ENCODE measurements around the gene EFHD1. TPM values are rescaled to one million over a fixed set of nuclear protein-coding genes. Genes with fewer than 3 reads are reported as not detected.

The EFHD1 gene
- total RNA-seq, 1 experiment from 2014 or later, result 0.07 TPM

- H2AFZ ChIP-seq (ENCODE audit: low read length), result no peak overlapping the region
- DNase-seq (peak; percentile 51), ATAC-seq (no peak)
- no TSS peak for BruUV-seq (replicated peaks)
- no peak overlapping the region for H3K4me2 ChIP-seq (ENCODE audit: low read length)
- peaks cover 2% of the 10 kb centered on the region; the same call in 1 of the 2 replicates for H3K4me1 ChIP-seq (ENCODE audit: insufficient read depth, low read length)
- H3K79me2 ChIP-seq (ENCODE audit: low read length), result no peaks in the 10 kb centered on the region
- CTCF ChIA-PET, result no interaction called here
- no peak overlapping the region for H3K4me3 ChIP-seq (ENCODE audit: low read length)
- H3K27me3 ChIP-seq (ENCODE audit: low read length), result no peaks in the 10 kb centered on the region
- TF ChIP-seq EZH2phosphoT487 (IDR thresholded peaks at IDR 0.05; ENCODE audit: borderline replicate concordance, low read length) (no peak), EZH2 (IDR thresholded peaks at IDR 0.05; ENCODE audit: low read length, unreplicated experiment) (no peak), CTCF (conservative IDR thresholded peaks at IDR 0.05; ENCODE audit: low read depth, low read length) (no peak)
- H3K9ac ChIP-seq (ENCODE audit: low read length), result no peak overlapping the region
- intact Hi-C loops (cut with micrococcal nuclease), result no loop called here
- H3K27ac ChIP-seq (ENCODE audit: low read length), result no peak overlapping the region
- no peaks in the 10 kb centered on the region for H3K9me2 ChIP-seq (replicated peaks; ENCODE audit: low read length)
- POLR2A ChIA-PET (ENCODE audit: unreplicated experiment), result no interaction called here
- H3F3A ChIP-seq (ENCODE audit: low read length, unreplicated experiment), result no peaks in the 10 kb centered on the region
- H4K20me1 ChIP-seq (ENCODE audit: low read length), result no peaks in the 10 kb centered on the region
- no peaks in the 10 kb centered on the region for H3K9me3 ChIP-seq (ENCODE audit: low read length)
- H3K36me3 ChIP-seq (ENCODE audit: low read depth, low read length), result no peaks in the 10 kb centered on the region
Observed at GRCh38 chr2:232662486-232663260, 29.3 kb downstream of the EFHD1 start.

- H3K9me2 ChIP-seq (replicated peaks; ENCODE audit: low read length), result no peaks in the 10 kb centered on the region
- ATAC-seq (no peak), DNase-seq (no peak)
- H3F3A ChIP-seq (ENCODE audit: low read length, unreplicated experiment), result no peaks in the 10 kb centered on the region
- intact Hi-C loops (cut with micrococcal nuclease), result no loop called here
- H3K4me2 ChIP-seq (ENCODE audit: low read length), result no peak overlapping the region
- no TSS peak for BruUV-seq (replicated peaks)
- peaks cover 9% of the 10 kb centered on the region; the same call in 1 of the 2 replicates for H3K4me1 ChIP-seq (ENCODE audit: insufficient read depth, low read length)
- POLR2A ChIA-PET (ENCODE audit: unreplicated experiment), result no interaction called here
- H2AFZ ChIP-seq (ENCODE audit: low read length), result no peak overlapping the region
- no peak overlapping the region for H3K9ac ChIP-seq (ENCODE audit: low read length)
- no peaks in the 10 kb centered on the region for H4K20me1 ChIP-seq (ENCODE audit: low read length)
- CTCF ChIA-PET, result no interaction called here
- no peaks in the 10 kb centered on the region for H3K36me3 ChIP-seq (ENCODE audit: low read depth, low read length)
- no peaks in the 10 kb centered on the region for H3K27me3 ChIP-seq (ENCODE audit: low read length)
- H3K9me3 ChIP-seq (ENCODE audit: low read length), result no peaks in the 10 kb centered on the region
- H3K79me2 ChIP-seq (ENCODE audit: low read length), result no peaks in the 10 kb centered on the region
- TF ChIP-seq CTCF (conservative IDR thresholded peaks at IDR 0.05; ENCODE audit: low read depth, low read length), result no peak
- TF ChIP-seq EZH2phosphoT487 (IDR thresholded peaks at IDR 0.05; ENCODE audit: borderline replicate concordance, low read length), result no peak
- no peak for TF ChIP-seq EZH2 (IDR thresholded peaks at IDR 0.05; ENCODE audit: low read length, unreplicated experiment)
- no peak overlapping the region for H3K27ac ChIP-seq (ENCODE audit: low read length)
- no peak overlapping the region for H3K4me3 ChIP-seq (ENCODE audit: low read length)
Observed at GRCh38 chr2:232666051-232666805, 32.8 kb downstream of the EFHD1 start.
